Spleen (tissue), 11 donors: ENCODE data around the gene ITGB4. TPM values are rescaled to one million over a fixed set of nuclear protein-coding genes. Genes with fewer than 3 reads are reported as not detected.
A peak's percentile ranks its signal among the peaks of the same experiment; 100 is the strongest.

ENCODE experiments used
- DNase-seq: peaks from one replicate; pipeline ENCODE4 v3.0.0-alpha.2; 2020
- H3K27ac ChIP-seq, 8 donors: fragments of 200-600 bp; sonication (generic) in 7 of 8; 1 replicate in 4 of 8; 2 replicates in 4 of 8; pipeline versions ENCODE4 v1.5.0 to v1.8.0; 2016 to 2021; ENCODE audit warnings: inconsistent platforms in 4 of 8, mild to moderate bottlenecking in 4 of 8, moderate library complexity in 1 of 8
- H3K27me3 ChIP-seq, 7 donors: fragments of 200-600 bp; sonication (generic) in 6 of 7; replicated peaks in 1 of 7; 1 replicate in 4 of 7; 2 replicates in 3 of 7; pipeline versions ENCODE4 v1.5.0 to v1.8.0; 2016 to 2021; ENCODE audit warnings: inconsistent platforms in 3 of 7, mild to moderate bottlenecking in 1 of 7
- H3K36me3 ChIP-seq, 6 donors: fragments of 200-600 bp; sonication (generic) in 5 of 6; 1 replicate in 4 of 6; 2 replicates in 2 of 6; pipeline versions ENCODE4 v1.5.0 to v1.8.0; 2016 to 2021; ENCODE audit warnings: inconsistent platforms in 2 of 6
- H3K4me1 ChIP-seq, 6 donors: fragments of 200-600 bp; sonication (generic) in 5 of 6; 1 replicate in 3 of 6; 2 replicates in 3 of 6; pipeline versions ENCODE4 v1.5.0 to v1.8.0; 2016 to 2021; ENCODE audit warnings: inconsistent platforms in 3 of 6
- H3K4me3 ChIP-seq, 8 donors: fragments of 200-600 bp; sonication (generic) in 7 of 8; 1 replicate in 4 of 8; 2 replicates in 4 of 8; pipeline versions ENCODE4 v1.5.0 to v1.8.0; 2016 to 2021; ENCODE audit warnings: inconsistent platforms in 4 of 8, mild to moderate bottlenecking in 4 of 8, moderate library complexity in 2 of 8
- H3K9me3 ChIP-seq, 8 donors: fragments of 200-600 bp; sonication (generic) in 7 of 8; 1 replicate in 4 of 8; 2 replicates in 4 of 8; pipeline versions ENCODE4 v1.5.0 to v1.8.0; 2016 to 2021; ENCODE audit warnings: inconsistent platforms in 4 of 8
- CTCF ChIP-seq, 11 experiments: fragments of 200-600 bp in 7 of 11; fragments of 450-650 bp in 4 of 11; sonication (generic) in 4 of 11; IDR thresholded peaks in 8 of 11; conservative IDR thresholded peaks in 3 of 11; 1 replicate in 7 of 11; 2 replicates in 4 of 11; pipeline versions ENCODE4 v1.4.0 to v1.8.0; 2016 to 2021; ENCODE audit warnings: antibody characterized with exemption in 11 of 11, inconsistent platforms in 4 of 11, mild to moderate bottlenecking in 1 of 11
- POLR2A ChIP-seq, 3 donors: fragments of 450-650 bp; IDR thresholded peaks; one replicate each; pipeline ENCODE4 v1.5.1; 2017; ENCODE audit warnings: antibody characterized with exemption in 3 of 3, mild to moderate bottlenecking in 1 of 3
- POLR2AphosphoS5 ChIP-seq, 3 donors: sonication (generic); formaldehyde crosslinking; IDR thresholded peaks; one replicate each; pipeline ENCODE4 v1.5.1; 2017; ENCODE audit warnings: antibody characterized with exemption in 3 of 3
- WGBS, 5 donors: extraction: QIAGEN DNeasy Blood & Tissue Kit in 3 of 5; methylation state at CpG; one replicate each; pipeline versions ENCODE4 v1.1.5 to v1.1.7; 2013 to 2018; 5-methylcytosine and 5-hydroxymethylcytosine counted together
- intact Hi-C: fragments of 100-400 bp; cut with DNase I; formaldehyde crosslinking; loops from one replicate; pipeline ENCODE4 v1.15.0; 2023; ENCODE audit warnings: low total_unique reads
- polyA plus RNA-seq, 3 donors: library from polyadenylated mRNA; stranded (reverse); fragments of 200-250 nt; gene quantifications; one replicate each; pipeline ENCODE4 v1.2.1, GENCODE V29; 2013
- total RNA-seq, 7 donors: library from RNA; depleted of rRNA in 3 of 7; stranded (reverse); fragments of >200 nt in 3 of 7; fragmentation: NEBNext Ultra II Directional in 4 of 7; extraction: Animal tissue kit (Norgen Biotek cat#: 25700) in 4 of 7; gene quantifications; one replicate each; pipeline versions ENCODE4 v1.1.0 to v1.2.1, GENCODE V29; 2016 to 2021
- donor health status: healthy with polysubstance abuse.
- donor health status: DM: no; HTN: no; CAD: no; lungs with moderate emphysema.
- donor health status: DM: no; HTN: no; CAD: no.
- donor health status: Bipolar disorder and iron deficiency.
- donor health status: healthy.
- donor health status: DM: no; HTN: no; CAD: no.
- donor health status: DM: yes; HTN: yes; CAD: no.

ITGB4 gene
- total and polyA plus RNA-seq, 10 donors: 16.6 to 205 (median 82.6) TPM

- H3K36me3 ChIP-seq: peaks cover 0 to 41% (median 8%) of the 10 kb centered on the region in 6 donors
- WGBS, 5 donors: 81 to 95% (median 84%) methylated on average over 3 of the region's 3 CpGs
- H3K9me3 ChIP-seq: no peaks in the 10 kb centered on the region
- H3K27ac ChIP-seq: no peak overlapping the region
- H3K4me3 ChIP-seq: no peak overlapping the region
- intact Hi-C loops: no loop called here
- no peak for DNase-seq
- H3K27me3 ChIP-seq: no peaks in the 10 kb centered on the region
- TF ChIP-seq CTCF (IDR thresholded peaks at IDR 0.05 in 8 of 11, conservative IDR thresholded peaks at IDR 0.05 in 3 of 11) (no peak), POLR2A (IDR thresholded peaks at IDR 0.05) (no peak), POLR2AphosphoS5 (IDR thresholded peaks at IDR 0.05) (no peak)
- peaks cover 12 to 42% (median 28%) of the 10 kb centered on the region in 6 donors for H3K4me1 ChIP-seq
Observed at GRCh38 chr17:75763269-75763607, 42.0 kb downstream of the ITGB4 start.

- intact Hi-C loops: no loop called here
- no peaks in the 10 kb centered on the region for H3K27me3 ChIP-seq
- WGBS, 5 donors: 67 to 87% (median 75%) methylated on average over 7 to 16 of the region's 16 CpGs
- H3K4me1 ChIP-seq: peaks cover 12 to 36% (median 28%) of the 10 kb centered on the region in 6 donors
- H3K9me3 ChIP-seq: no peaks in the 10 kb centered on the region
- H3K36me3 ChIP-seq: peaks cover 0 to 35% (median 3%) of the 10 kb centered on the region in 6 donors
- peak overlapping the region; percentile 69 to 87 (median 80) for H3K4me3 ChIP-seq
- peak; percentile 79 for DNase-seq
- peak overlapping the region; percentile 78 to 92 (median 90) for H3K27ac ChIP-seq
- no peak for TF ChIP-seq CTCF (IDR thresholded peaks at IDR 0.05 in 8 of 11, conservative IDR thresholded peaks at IDR 0.05 in 3 of 11)
- no peak for TF ChIP-seq POLR2AphosphoS5 (IDR thresholded peaks at IDR 0.05)
- no peak for TF ChIP-seq POLR2A (IDR thresholded peaks at IDR 0.05)
Observed at GRCh38 chr17:75763613-75764416, 42.6 kb downstream of the ITGB4 start.

GRCh38 chr17:75764417-75764710, 43.1 kb downstream of the ITGB4 start:
- TF ChIP-seq CTCF (IDR thresholded peaks at IDR 0.05 in 8 of 11, conservative IDR thresholded peaks at IDR 0.05 in 3 of 11): peak in 2 of 11 experiments; percentile 78 to 81
- no peak for TF ChIP-seq POLR2AphosphoS5 (IDR thresholded peaks at IDR 0.05)
- no peak for TF ChIP-seq POLR2A (IDR thresholded peaks at IDR 0.05)
- Histone ChIP-seq H3K9me3 (no peaks in the 10 kb centered on the region), H3K4me1 (peaks cover 12 to 33% (median 28%) of the 10 kb centered on the region in 6 donors), H3K4me3 (peak overlapping the region; percentile 69 to 87 (median 80)), H3K27ac (peak overlapping the region; percentile 78 to 92 (median 90)), H3K36me3 (peaks cover 0 to 29% (median 0%) of the 10 kb centered on the region in 6 donors), H3K27me3 (no peaks in the 10 kb centered on the region)
- no peak for DNase-seq
- intact Hi-C loops: no loop called here
- 9 to 24% (median 12%) methylated on average over 3 to 14 of the region's 14 CpGs for WGBS, 5 donors

GRCh38 chr17:75764711-75765421, 43.6 kb downstream of the ITGB4 start, which contains the start of gene GALK1:
Gene GALK1, minus strand, starts transcription at chr17:75765192. Its CDS starts 56 bp downstream, at chr17:75765136.
- intact Hi-C loops: no loop called here
- Histone ChIP-seq H3K4me3 (peak within 1 kb of the TSS; percentile 69 to 87 (median 80)), H3K9me3 (no peaks in the 10 kb centered on the region), H3K27ac (peak within 1 kb of the TSS; percentile 78 to 92 (median 90)), H3K4me1 (peaks cover 12 to 33% (median 28%) of the 10 kb centered on the region in 6 donors), H3K27me3 (no peaks in the 10 kb centered on the region), H3K36me3 (peaks cover 0 to 24% (median 0%) of the 10 kb centered on the region in 6 donors)
- WGBS, 5 donors: 0 to 1% (median 0%) methylated on average over 30 to 71 of the region's 71 CpGs
- peak; percentile 96 for DNase-seq
- TF ChIP-seq CTCF (IDR thresholded peaks at IDR 0.05 in 8 of 11, conservative IDR thresholded peaks at IDR 0.05 in 3 of 11): peak; percentile 10 to 84 (median 69)
- TF ChIP-seq POLR2AphosphoS5 (IDR thresholded peaks at IDR 0.05): peak; percentile 71 to 87 (median 86)
- no peak for TF ChIP-seq POLR2A (IDR thresholded peaks at IDR 0.05)
